ENCODE data around the gene LAMB4. TPM values are rescaled to one million over a fixed set of nuclear protein-coding genes. Genes with fewer than 3 reads are reported as not detected.

The LAMB4 gene
- total RNA-seq, 4 donors from 2014 or later = 2.0 to 28.2 (median 8.8) TPM

- WGBS, 2 donors = 43 to 58% methylated on average over 13 of the region's 13 CpGs
- Histone ChIP-seq H3K36me3 (no peaks in the 10 kb centered on the region), H3K4me1 (peaks cover 3 to 51% (median 30%) of the 10 kb centered on the region in 3 donors), H3K4me3 (no peak overlapping the region), H3K9me3 (no peaks in the 10 kb centered on the region), H3K27me3 (peaks cover 0 to 36% (median 0%) of the 10 kb centered on the region in 4 donors), H3K27ac (peak overlapping the region in 3 of 4 donors; percentile 81 to 89 (median 87))
- no peak for DNase-seq
- intact Hi-C loops (cut with DNase I) = no loop called here
- TF ChIP-seq POLR2A (IDR thresholded peaks at IDR 0.05) (no peak), CTCF (IDR thresholded peaks at IDR 0.05) (no peak)
Measured at GRCh38 chr7:108004220-108005142, 125.7 kb downstream of the LAMB4 start.

- no peak for DNase-seq
- TF ChIP-seq POLR2A (IDR thresholded peaks at IDR 0.05) = no peak
- no peak for TF ChIP-seq CTCF (IDR thresholded peaks at IDR 0.05)
- H3K27me3 ChIP-seq = peaks cover 0 to 36% (median 0%) of the 10 kb centered on the region in 4 donors
- H3K36me3 ChIP-seq = no peaks in the 10 kb centered on the region
- intact Hi-C loops (cut with DNase I) = no loop called here
- no peaks in the 10 kb centered on the region for H3K9me3 ChIP-seq
- peak overlapping the region; percentile 68 to 89 (median 84) for H3K27ac ChIP-seq
- H3K4me1 ChIP-seq = peaks cover 3 to 59% (median 35%) of the 10 kb centered on the region in 3 donors
- WGBS, 2 donors = 48 to 51% methylated on average over 11 to 15 of the region's 15 CpGs
- H3K4me3 ChIP-seq = peak overlapping the region; percentile 46 to 79 (median 70)
Measured at GRCh38 chr7:108003599-108003935, 126.6 kb downstream of the LAMB4 start.

- peaks cover 3 to 65% (median 39%) of the 10 kb centered on the region in 3 donors for H3K4me1 ChIP-seq
- H3K36me3 ChIP-seq = no peaks in the 10 kb centered on the region
- no peaks in the 10 kb centered on the region for H3K9me3 ChIP-seq
- TF ChIP-seq POLR2A (IDR thresholded peaks at IDR 0.05) = peak in 2 of 4 donors; percentile 70 to 77
- TF ChIP-seq CTCF (IDR thresholded peaks at IDR 0.05) = no peak
- peak within 1 kb of the TSS; percentile 68 to 89 (median 84) for H3K27ac ChIP-seq
- intact Hi-C loops (cut with DNase I) = no loop called here
- 0% methylated on average over 6 to 13 of the region's 75 CpGs for WGBS, 2 donors
- DNase-seq = no peak
- peaks cover 0 to 36% (median 0%) of the 10 kb centered on the region in 4 donors for H3K27me3 ChIP-seq
- peak within 1 kb of the TSS; percentile 46 to 79 (median 70) for H3K4me3 ChIP-seq
Measured at GRCh38 chr7:108002726-108003598, 127.2 kb downstream of the LAMB4 start, which contains the start of gene LAMB1. Gene LAMB1 (minus strand): TSS chr7:108003161. CDS start chr7:108002885, 276 bp downstream.

GRCh38 chr7:108001764-108002725 lies 128.1 kb downstream of the LAMB4 start:
- Histone ChIP-seq H3K9me3 (no peaks in the 10 kb centered on the region), H3K4me1 (peaks cover 3 to 75% (median 42%) of the 10 kb centered on the region in 3 donors), H3K36me3 (peaks cover 0 to 1% (median 0%) of the 10 kb centered on the region in 3 donors), H3K4me3 (peak overlapping the region; percentile 46 to 79 (median 70)), H3K27me3 (peaks cover 0 to 36% (median 0%) of the 10 kb centered on the region in 4 donors), H3K27ac (peak overlapping the region; percentile 68 to 89 (median 84))
- no peak for DNase-seq
- WGBS, 2 donors = 4 to 8% methylated on average over 8 to 16 of the region's 75 CpGs
- no peak for TF ChIP-seq POLR2A (IDR thresholded peaks at IDR 0.05)
- no peak for TF ChIP-seq CTCF (IDR thresholded peaks at IDR 0.05)
- intact Hi-C loops (cut with DNase I) = no loop called here
